NT2/D1 (cell line): Measurements from ENCODE around the gene CD3G.

Source experiments
- SUZ12 ChIP-seq: IDR thresholded peaks from 2 replicates; pipeline ENCODE4 v1.6.1; 2011; ENCODE audit not compliant: insufficient read length, insufficient read depth; ENCODE audit errors: extremely low read depth
- YY1 ChIP-seq: IDR thresholded peaks from 2 replicates; pipeline ENCODE4 v1.6.1; 2011; ENCODE audit not compliant: insufficient read length, insufficient read depth
- ZNF274 ChIP-seq: IDR thresholded peaks from 2 replicates; pipeline ENCODE4 v1.6.1; 2011; ENCODE audit warnings: mild to moderate bottlenecking, low read depth, low read length

GRCh38 chr11:118342503-118343161, 1.5 kb upstream of the CD3G start, which contains the start of gene CD3D:
- TF ChIP-seq SUZ12 (no peak), YY1 (no peak), ZNF274 (no peak)
